CD4-positive, alpha-beta T cell treated with Interleukin-6 for 4 hours (primary cell): Measurements from ENCODE around the gene UBA1.

Source experiments
- DNase-seq: peaks from one replicate; pipeline ENCODE4 v3.0.0-alpha.2; 2020; ENCODE audit warnings: mixed read lengths

UBA1 gene

DNA sequence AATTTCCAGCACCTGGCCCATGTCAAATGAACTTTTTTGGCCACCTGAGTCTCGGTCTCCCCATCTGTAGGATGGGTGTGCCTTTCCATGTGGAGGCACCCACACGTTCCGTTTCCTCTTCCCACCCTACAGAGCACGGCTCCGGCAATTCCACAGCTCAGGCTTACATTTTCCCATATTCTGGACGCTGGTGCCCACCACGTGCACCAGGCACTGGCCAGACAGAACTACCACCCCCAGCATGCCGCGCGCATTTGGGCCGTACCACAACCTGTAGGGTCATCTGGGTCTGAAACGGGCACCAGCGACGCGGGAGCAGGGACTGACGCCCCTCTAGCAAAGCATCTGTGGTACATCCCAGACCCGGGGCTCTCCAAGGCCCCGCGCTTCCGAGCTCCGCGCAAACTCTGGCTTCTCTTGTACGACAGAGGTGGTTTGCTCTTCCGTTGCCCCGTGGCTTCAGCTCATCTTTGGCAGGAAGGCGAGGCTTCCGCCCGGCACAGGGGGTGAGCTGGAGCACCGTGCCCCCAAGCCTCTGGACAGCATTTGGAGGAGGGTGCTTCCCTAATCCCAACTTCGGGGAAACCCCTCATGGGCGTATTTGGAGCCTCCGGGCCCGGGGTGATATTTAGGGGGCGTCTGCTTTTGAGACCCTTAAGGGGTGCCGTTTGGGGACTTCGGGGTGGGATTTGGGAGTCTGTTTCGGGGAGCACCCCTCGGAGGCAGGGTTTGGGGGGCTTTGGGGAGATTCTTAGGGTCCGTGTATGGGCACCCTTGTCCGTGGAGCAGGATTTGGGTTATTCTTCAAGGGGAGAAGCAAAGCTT is 3.0 kb upstream of the UBA1 start:
- peak; percentile 86 for DNase-seq

DNA sequence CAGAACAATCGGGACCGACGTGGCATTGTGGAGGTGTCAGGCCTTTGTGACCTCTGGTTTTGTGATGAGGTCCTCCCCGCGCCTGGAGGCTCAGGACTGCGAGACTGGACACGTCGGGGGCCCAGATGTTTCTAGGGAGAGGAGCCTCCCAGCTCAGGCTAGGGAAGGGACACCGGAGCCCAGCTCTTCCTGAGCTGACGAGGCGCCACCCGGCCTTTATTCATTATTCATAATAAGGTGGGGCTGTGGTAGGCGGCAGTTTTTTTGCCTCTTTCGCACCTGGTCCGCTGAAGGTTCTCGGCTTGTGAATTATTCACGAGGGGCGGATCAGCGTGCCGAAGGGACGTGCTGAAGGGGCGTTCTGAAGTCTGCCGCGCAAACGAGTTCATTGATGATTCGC is 2.3 kb upstream of the UBA1 start:
- peak; percentile 63 for DNase-seq

DNA sequence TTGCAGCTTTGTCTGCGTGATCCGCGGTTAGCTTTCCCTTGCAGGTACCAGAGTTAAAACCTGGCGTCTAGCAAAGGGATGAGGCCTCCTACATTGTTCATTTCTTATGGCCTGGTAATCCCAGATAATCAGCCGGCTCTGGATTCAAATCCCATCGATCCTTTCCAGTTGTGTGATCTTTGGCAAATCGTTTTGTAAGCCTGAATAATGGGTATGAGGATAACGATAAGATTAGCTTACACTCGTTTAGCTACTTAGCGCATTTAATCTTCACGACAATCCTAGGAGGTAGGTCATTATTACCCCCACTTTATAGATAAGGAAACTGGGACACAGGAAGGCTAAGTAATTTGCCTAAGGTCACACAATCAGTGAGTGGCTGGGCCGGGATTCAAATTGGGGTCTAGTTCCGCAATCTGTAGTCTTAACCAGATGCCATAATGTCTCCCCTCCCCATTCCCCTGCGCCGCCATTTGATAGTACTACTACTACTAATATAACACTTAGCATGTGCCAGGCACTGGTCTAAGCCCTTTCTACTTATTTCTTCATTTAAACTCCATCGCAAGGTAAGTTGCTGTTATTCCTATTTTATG is 1.7 kb upstream of the UBA1 start:
- DNase-seq: no peak

GRCh38 chrX:47194194-47194787 is 662 bp downstream of the UBA1 start:
- DNase-seq: no peak

DNA sequence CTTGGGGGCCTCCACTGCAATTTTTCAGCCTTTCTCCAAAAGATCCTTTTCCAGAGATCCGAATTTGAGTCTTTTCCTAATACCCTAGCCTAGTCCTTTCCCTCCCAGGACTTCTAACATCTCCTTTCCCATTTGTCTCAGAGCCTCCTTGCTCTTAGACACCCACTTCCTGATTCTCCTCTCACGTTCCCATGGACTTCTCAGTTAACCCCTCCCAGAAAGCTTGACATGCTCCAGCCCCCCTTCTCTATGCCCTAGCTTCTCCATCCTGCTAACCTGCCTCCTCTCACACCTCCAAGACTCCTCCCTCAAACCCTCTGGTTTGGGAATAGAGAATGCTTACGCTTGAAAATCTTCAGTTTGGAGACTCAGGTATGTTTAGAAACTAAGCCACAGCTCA is 2.5 kb downstream of the UBA1 start:
- no peak for DNase-seq

GRCh38 chrX:47197526-47197925 is 3.9 kb downstream of the UBA1 start:
- DNase-seq: no peak

- no peak for DNase-seq
Measured at GRCh38 chrX:47198026-47198686, 4.5 kb downstream of the UBA1 start.

- no peak for DNase-seq
Measured at GRCh38 chrX:47198687-47199080, 5.1 kb downstream of the UBA1 start.

DNA sequence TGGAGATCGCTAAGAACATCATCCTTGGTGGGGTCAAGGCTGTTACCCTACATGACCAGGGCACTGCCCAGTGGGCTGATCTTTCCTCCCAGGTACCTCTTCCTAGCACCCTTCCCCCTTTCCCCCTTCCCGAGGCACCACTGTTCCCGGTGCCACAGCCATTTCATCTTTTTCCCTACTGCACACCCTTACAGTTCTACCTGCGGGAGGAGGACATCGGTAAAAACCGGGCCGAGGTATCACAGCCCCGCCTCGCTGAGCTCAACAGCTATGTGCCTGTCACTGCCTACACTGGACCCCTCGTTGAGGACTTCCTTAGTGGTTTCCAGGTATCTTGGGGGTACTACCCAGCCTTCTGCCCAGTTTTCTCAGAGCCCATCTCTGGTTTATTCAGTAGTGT is 5.7 kb downstream of the UBA1 start:
- DNase-seq: no peak

GRCh38 chrX:47200385-47201150 is 6.9 kb downstream of the UBA1 start:
- DNase-seq: no peak

DNA sequence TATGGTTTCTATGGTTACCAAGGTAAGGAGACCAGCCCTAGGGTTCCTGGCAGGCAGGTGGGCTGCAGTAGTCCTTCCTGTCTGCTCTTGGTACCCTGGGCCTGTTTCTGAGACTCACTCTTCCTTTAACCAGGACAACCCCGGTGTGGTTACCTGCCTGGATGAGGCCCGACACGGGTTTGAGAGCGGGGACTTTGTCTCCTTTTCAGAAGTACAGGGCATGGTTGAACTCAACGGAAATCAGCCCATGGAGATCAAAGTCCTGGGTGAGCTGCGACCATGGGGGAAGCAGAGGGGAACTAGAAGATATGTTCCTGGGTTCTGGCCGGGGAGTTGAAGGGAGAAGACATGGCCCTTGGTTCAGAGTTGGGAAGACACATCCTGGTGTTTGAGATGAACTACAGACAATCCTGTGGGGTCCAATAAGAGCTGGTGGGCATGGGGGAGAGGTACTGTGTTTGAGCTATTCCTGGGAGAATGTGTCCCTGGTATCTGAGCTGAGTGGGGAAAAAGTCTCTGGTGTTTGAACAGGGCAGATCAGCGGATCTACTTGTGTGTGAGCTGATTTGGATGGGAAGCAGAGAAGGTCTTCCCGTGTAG is 7.8 kb downstream of the UBA1 start:
- no peak for DNase-seq

DNA sequence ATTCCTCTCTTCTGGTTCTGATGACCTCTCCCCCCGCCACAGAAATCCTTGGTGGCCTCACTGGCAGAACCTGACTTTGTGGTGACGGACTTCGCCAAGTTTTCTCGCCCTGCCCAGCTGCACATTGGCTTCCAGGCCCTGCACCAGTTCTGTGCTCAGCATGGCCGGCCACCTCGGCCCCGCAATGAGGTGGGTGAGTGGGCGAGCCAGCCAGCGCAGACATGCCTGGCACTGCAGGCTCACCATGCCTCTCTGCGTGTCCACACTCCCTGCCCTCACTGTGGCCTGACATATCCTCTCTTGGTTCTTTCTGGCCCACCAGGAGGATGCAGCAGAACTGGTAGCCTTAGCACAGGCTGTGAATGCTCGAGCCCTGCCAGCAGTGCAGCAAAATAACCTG is 8.7 kb downstream of the UBA1 start:
- no peak for DNase-seq

GRCh38 chrX:47202877-47203276 is 9.2 kb downstream of the UBA1 start:
- no peak for DNase-seq

DNA sequence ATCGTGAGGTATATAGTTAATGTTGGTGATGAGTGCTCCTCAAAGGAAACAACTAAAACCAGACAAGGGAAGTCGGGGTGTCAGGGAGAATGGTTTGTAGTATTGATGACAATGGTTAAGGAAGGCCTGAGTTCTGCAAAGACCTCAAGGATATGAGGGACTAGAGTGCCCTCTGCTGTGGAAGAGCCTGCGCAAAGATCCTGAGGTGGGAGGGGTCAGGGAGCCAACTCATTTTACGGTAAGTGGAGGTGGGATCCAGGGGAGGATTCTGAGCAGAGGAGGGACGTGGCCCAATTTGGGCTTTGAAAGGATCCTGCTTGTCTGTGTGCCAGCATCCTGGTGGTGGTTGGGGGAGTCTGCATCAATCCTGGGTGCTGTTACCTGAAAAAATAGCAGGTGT is 11.3 kb downstream of the UBA1 start:
- DNase-seq: no peak

- no peak for DNase-seq
Measured at GRCh38 chrX:47206316-47206715, 12.7 kb downstream of the UBA1 start.

DNA sequence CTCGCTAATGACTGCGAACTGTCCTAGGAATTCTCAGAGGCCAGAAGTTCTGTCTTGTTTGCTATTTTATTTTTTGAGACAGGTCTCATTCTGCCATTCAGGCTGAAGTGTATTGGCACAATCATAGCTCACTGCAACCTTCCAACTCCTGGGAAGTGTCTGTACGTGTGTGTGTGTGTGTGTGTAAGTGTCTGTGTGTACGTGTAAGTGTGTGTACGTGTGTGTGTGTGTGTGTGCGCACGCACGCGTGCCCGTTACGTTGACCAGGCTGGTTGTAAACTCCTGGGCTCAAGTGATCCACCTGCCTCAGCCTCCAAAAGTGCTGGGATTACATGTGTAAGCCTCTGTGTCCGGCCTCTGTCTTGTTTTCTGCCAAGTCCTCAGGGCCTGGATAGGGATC is 14.5 kb downstream of the UBA1 start:
- no peak for DNase-seq

DNA sequence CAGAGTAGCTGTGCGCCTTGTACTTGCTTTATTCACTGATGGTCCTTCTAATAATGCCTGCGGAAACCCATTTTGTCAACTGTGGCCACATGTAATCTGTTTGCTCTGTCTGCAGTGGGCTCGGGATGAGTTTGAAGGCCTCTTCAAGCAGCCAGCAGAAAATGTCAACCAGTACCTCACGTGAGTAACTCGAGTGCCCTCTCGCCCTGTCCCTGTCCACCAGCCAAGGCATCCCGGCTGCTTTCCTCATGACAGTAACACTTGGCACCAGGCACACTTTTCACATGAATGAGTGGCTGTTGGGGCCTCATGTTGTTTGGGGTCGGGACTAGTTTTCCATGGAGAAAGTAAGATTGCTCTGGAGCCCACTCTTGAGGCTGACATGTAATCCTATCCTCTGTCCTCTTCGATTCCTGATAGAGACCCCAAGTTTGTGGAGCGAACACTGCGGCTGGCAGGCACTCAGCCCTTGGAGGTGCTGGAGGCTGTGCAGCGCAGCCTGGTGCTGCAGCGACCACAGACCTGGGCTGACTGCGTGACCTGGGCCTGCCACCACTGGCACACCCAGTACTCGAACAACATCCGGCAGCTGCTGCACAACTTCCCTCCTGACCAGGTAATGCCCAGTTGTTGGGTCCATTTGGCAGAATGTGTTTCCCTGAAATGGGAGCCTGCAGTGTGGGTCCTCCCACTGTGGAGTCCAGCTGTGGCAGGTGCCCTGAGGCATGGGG is 16.0 kb downstream of the UBA1 start:
- DNase-seq: no peak

DNA sequence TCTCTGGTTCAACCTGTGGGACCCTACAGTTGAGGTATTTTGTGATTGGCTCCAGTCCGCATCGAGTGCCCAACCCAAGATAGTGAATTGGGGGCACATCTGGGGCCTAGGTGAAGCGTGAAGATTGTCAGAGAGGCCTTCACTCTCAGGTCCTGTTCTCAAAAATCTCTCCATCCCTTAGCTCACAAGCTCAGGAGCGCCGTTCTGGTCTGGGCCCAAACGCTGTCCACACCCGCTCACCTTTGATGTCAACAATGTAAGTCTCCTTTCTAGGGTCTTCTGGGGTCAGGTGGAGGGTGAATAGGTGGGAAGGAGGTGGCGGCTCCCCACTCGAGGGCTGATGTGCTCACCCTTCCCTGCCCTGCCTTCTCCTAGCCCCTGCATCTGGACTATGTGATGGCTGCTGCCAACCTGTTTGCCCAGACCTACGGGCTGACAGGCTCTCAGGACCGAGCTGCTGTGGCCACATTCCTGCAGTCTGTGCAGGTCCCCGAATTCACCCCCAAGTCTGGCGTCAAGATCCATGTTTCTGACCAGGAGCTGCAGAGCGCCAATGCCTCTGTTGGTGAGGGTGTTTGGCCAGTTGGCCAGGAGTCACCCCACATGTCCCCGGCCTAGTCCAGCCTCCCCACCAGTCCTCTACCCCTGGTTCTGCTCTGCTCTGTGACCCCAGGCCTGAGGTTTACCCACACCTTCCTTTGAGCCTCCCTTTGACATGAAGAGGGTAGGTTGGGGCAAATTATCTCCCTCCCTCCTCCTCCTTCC is 17.2 kb downstream of the UBA1 start:
- no peak for DNase-seq

- DNase-seq: no peak
Measured at GRCh38 chrX:47212381-47213293, 19.0 kb downstream of the UBA1 start.
